GM12872 (cell line): ENCODE results near the gene NID2.

Experiments
- CTCF ChIP-seq: IDR thresholded peaks from 3 replicates; pipeline ENCODE4 v1.5.1; 2011; ENCODE audit warnings: low read depth, mild to moderate bottlenecking, low read length, moderate library complexity; ENCODE audit not compliant: insufficient read depth

The NID2 gene

GRCh38 chr14:52091928-52092327 is 23.1 kb upstream of the NID2 start:
- no peak for TF ChIP-seq CTCF

- no peak for TF ChIP-seq CTCF
These were observed 22.1 kb upstream of the NID2 start for GRCh38 chr14:52090936-52091335.

GRCh38 chr14:52089218-52089617 is 20.4 kb upstream of the NID2 start:
- no peak for TF ChIP-seq CTCF

- no peak for TF ChIP-seq CTCF
These were observed 17.9 kb upstream of the NID2 start for GRCh38 chr14:52086711-52087110.

- TF ChIP-seq CTCF, result no peak
These were observed 14.0 kb upstream of the NID2 start for GRCh38 chr14:52082903-52083302.

- TF ChIP-seq CTCF, result no peak
These were observed 13.1 kb upstream of the NID2 start for GRCh38 chr14:52081964-52082363.

- TF ChIP-seq CTCF, result no peak
These were observed 12.2 kb upstream of the NID2 start for GRCh38 chr14:52080808-52081755.
